GM12878 (cell line): Measurements from ENCODE around the gene KHDRBS1. TPM values are rescaled to one million over a fixed set of nuclear protein-coding genes. Genes with fewer than 3 reads are reported as not detected.
A peak's percentile ranks its signal among the peaks of the same experiment; 100 is the strongest.

Source experiments
- ATF3 ChIP-seq: IDR thresholded peaks from 2 replicates; pipeline ENCODE4 v1.6.1; 2011; ENCODE audit warnings: low read depth, mild to moderate bottlenecking, low read length, moderate library complexity, borderline replicate concordance; ENCODE audit errors: extremely low read depth
- BCL11A ChIP-seq: IDR thresholded peaks from 2 replicates; pipeline ENCODE4 v1.6.1; 2011; ENCODE audit warnings: low read depth, low read length
- CBX5 ChIP-seq: sonication (generic); IDR thresholded peaks from 2 replicates; pipeline ENCODE4 v1.6.1; 2016; ENCODE audit warnings: low read depth, moderate library complexity, mild to moderate bottlenecking, inconsistent platforms
- CREB1 ChIP-seq: IDR thresholded peaks from 2 replicates; pipeline ENCODE4 v1.6.1; 2012; ENCODE audit warnings: low read depth, mild to moderate bottlenecking, inconsistent platforms
- DPF2 ChIP-seq: fragments of 450-650 bp; IDR thresholded peaks from 2 replicates; pipeline ENCODE4 v1.6.1; 2017; ENCODE audit warnings: mild to moderate bottlenecking
- FOS ChIP-seq: IDR thresholded peaks from 3 replicates; pipeline ENCODE4 v1.6.1; 2011; ENCODE audit warnings: borderline replicate concordance; ENCODE audit not compliant: insufficient read length; ENCODE audit errors: extremely low read depth
- GABPA ChIP-seq: IDR thresholded peaks from 2 replicates; pipeline ENCODE4 v1.6.1; 2014; ENCODE audit warnings: antibody characterized with exemption, low read depth, mild to moderate bottlenecking, inconsistent platforms
- HSF1 ChIP-seq: fragments of 150-350 bp; IDR thresholded peaks from 2 replicates; pipeline ENCODE4 v1.6.1; 2014; ENCODE audit warnings: mild to moderate bottlenecking, low read depth, low read length
- IRF5 ChIP-seq: fragments of 450-650 bp; IDR thresholded peaks from 2 replicates; pipeline ENCODE4 v1.6.1; 2017; ENCODE audit warnings: borderline replicate concordance
- KAT2A ChIP-seq: conservative IDR thresholded peaks from 2 replicates; pipeline ENCODE4 v1.6.1; 2011; ENCODE audit warnings: low read depth, low read length; ENCODE audit not compliant: control insufficient read depth
- MAX ChIP-seq: IDR thresholded peaks from 2 replicates; pipeline ENCODE4 v1.6.1; 2012; ENCODE audit warnings: low read depth, low read length, improper control_type of control experiment
- NFXL1 ChIP-seq: fragments of 450-650 bp; IDR thresholded peaks from 2 replicates; pipeline ENCODE4 v1.6.1; 2017; ENCODE audit warnings: antibody characterized with exemption, mild to moderate bottlenecking, borderline replicate concordance
- POLR2A ChIP-seq: IDR thresholded peaks from 2 replicates; pipeline ENCODE4 v1.6.1; 2011; ENCODE audit warnings: low read depth, mild to moderate bottlenecking, low read length
- RB1 ChIP-seq: fragments of 450-650 bp; formaldehyde crosslinking; IDR thresholded peaks from 2 replicates; pipeline ENCODE4 v1.6.1; 2017; ENCODE audit warnings: mild to moderate bottlenecking, borderline replicate concordance
- RUNX3 ChIP-seq: IDR thresholded peaks from 2 replicates; pipeline ENCODE4 v1.6.1; 2012; ENCODE audit warnings: low read length, inconsistent platforms
- SPI1 ChIP-seq: IDR thresholded peaks from 2 replicates; pipeline ENCODE4 v1.6.1; 2011; ENCODE audit warnings: low read depth, mild to moderate bottlenecking, low read length, moderate library complexity, borderline replicate concordance; ENCODE audit not compliant: insufficient read depth
- STAT1 ChIP-seq: fragments of 450-650 bp; conservative IDR thresholded peaks from 2 replicates; pipeline ENCODE4 v1.6.1; 2014; ENCODE audit warnings: antibody characterized with exemption, mild to moderate bottlenecking
- STAT3 ChIP-seq: IDR thresholded peaks from 2 replicates; pipeline ENCODE4 v1.6.1; 2011; ENCODE audit warnings: low read depth, low read length, improper control_type of control experiment
- TARDBP ChIP-seq: IDR thresholded peaks from 2 replicates; pipeline ENCODE4 v1.6.1; 2016; ENCODE audit warnings: borderline replicate concordance
- TBL1XR1 ChIP-seq: IDR thresholded peaks from 2 replicates; pipeline ENCODE4 v1.6.1; 2012; ENCODE audit warnings: low read depth, low read length, improper control_type of control experiment
- YY1 ChIP-seq: IDR thresholded peaks from 2 replicates; pipeline ENCODE4 v1.6.1; 2011; ENCODE audit warnings: low read depth, mild to moderate bottlenecking, low read length
- polyA plus RNA-seq, 11 experiments: library from polyadenylated mRNA; depleted of rRNA in 4 of 11; unstranded in 6 of 11; stranded (reverse) in 5 of 11; fragments of >200 nt; fragmentation: Nextera tagmentation in 4 of 11; fragmentation: Illumina TruSeq in 1 of 11; extraction: Ambion mirVana in 4 of 11; extraction: Trizol in 1 of 11; gene quantifications; 1 replicate in 1 of 11; 2 replicates in 10 of 11; pipeline versions ENCODE4 v1.2.1 to v1.2.3, GENCODE V29; 2011 to 2016; ENCODE audit warnings: inconsistent platforms in 2 of 11, missing spikeins in 2 of 11, low read depth in 1 of 11
- total RNA-seq, 4 experiments: library from RNA; depleted of rRNA in 3 of 4; stranded (reverse); fragments of >200 nt in 3 of 4; fragmentation: Illumina TruSeq in 1 of 4; extraction: Trizol in 1 of 4; gene quantifications; 2 replicates each; pipeline versions ENCODE4 v1.2.1 to v1.2.3, GENCODE V29; 2013 to 2021
- TF ChIP-seq, protein P1 (sequence below): fragments of 450-650 bp; formaldehyde crosslinking; IDR thresholded peaks from 2 replicates; pipeline ENCODE4 v1.5.0; 2022; ENCODE audit warnings: mild to moderate bottlenecking, missing genetic modification characterization
- TF ChIP-seq, protein P2 (sequence below): IDR thresholded peaks from 2 replicates; pipeline ENCODE4 v1.6.1; 2012; ENCODE audit warnings: low read length, inconsistent platforms

KHDRBS1 gene
- total and polyA plus RNA-seq, 10 of the 15 experiments (the other 5 are each of a cell fraction or from before 2014, with no cell fraction given) = 42.5 to 204 (median 96.0) TPM

DNA sequence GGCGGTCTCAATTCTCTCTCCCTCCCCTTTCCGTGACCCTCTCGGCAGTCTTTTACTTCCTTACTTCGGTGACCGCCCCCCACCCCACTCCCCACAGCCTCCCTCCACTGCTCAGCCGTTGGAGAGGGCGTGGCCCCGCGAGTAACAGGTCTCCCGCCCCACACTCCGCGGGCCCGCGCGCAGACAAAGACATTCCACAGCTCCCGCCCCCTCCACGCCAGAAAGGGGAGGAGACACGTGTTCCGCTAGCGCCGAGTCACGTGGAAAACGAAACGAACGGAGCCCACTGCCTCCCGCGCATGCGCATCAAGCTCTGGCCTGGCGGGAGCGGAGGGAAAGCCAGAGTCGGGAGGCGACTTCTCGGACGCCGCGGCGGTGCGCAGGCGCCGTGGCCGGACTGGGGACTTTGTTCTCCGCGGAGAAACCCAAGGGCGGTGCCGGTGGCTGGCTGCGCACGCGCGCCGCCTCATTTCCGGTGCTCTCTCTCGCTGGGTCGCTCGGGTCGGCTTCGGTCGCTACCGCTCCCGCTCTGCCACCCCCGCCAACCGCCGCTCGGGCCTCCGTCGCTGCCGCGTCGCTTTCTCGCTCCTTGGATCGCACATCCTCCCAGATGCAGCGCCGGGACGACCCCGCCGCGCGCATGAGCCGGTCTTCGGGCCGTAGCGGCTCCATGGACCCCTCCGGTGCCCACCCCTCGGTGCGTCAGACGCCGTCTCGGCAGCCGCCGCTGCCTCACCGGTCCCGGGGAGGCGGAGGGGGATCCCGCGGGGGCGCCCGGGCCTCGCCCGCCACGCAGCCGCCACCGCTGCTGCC is at the start of gene KHDRBS1 (continued):
- TF ChIP-seq, protein P1, sequence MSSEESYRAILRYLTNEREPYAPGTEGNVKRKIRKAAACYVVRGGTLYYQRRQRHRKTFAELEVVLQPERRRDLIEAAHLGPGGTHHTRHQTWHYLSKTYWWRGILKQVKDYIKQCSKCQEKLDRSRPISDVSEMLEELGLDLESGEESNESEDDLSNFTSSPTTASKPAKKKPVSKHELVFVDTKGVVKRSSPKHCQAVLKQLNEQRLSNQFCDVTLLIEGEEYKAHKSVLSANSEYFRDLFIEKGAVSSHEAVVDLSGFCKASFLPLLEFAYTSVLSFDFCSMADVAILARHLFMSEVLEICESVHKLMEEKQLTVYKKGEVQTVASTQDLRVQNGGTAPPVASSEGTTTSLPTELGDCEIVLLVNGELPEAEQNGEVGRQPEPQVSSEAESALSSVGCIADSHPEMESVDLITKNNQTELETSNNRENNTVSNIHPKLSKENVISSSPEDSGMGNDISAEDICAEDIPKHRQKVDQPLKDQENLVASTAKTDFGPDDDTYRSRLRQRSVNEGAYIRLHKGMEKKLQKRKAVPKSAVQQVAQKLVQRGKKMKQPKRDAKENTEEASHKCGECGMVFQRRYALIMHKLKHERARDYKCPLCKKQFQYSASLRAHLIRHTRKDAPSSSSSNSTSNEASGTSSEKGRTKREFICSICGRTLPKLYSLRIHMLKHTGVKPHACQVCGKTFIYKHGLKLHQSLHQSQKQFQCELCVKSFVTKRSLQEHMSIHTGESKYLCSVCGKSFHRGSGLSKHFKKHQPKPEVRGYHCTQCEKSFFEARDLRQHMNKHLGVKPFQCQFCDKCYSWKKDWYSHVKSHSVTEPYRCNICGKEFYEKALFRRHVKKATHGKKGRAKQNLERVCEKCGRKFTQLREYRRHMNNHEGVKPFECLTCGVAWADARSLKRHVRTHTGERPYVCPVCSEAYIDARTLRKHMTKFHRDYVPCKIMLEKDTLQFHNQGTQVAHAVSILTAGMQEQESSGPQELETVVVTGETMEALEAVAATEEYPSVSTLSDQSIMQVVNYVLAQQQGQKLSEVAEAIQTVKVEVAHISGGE (CRISPR knock-in tag) = no peak
- TF ChIP-seq GABPA = no peak
- 0 out of 2 replicates have a peak, but pooled peaks have one; percentile 46 for TF ChIP-seq YY1
- TF ChIP-seq BCL11A = no peak
- TF ChIP-seq RB1 = no peak; the same call in 1 of the 2 replicates
- TF ChIP-seq POLR2A = peak; percentile 95
- no peak for TF ChIP-seq HSF1
- TF ChIP-seq, protein P2, sequence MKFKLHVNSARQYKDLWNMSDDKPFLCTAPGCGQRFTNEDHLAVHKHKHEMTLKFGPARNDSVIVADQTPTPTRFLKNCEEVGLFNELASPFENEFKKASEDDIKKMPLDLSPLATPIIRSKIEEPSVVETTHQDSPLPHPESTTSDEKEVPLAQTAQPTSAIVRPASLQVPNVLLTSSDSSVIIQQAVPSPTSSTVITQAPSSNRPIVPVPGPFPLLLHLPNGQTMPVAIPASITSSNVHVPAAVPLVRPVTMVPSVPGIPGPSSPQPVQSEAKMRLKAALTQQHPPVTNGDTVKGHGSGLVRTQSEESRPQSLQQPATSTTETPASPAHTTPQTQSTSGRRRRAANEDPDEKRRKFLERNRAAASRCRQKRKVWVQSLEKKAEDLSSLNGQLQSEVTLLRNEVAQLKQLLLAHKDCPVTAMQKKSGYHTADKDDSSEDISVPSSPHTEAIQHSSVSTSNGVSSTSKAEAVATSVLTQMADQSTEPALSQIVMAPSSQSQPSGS = no peak
- no peak for TF ChIP-seq RUNX3
- no peak for TF ChIP-seq FOS
- TF ChIP-seq STAT1 = no peak
- TF ChIP-seq STAT3 = no peak
- peak; percentile 68; the same call in 1 of the 2 replicates for TF ChIP-seq CREB1
- peak; percentile 73; the same call in 1 of the 2 replicates for TF ChIP-seq ATF3
- TF ChIP-seq TARDBP = no peak
- no peak for TF ChIP-seq KAT2A
- no peak for TF ChIP-seq SPI1
- no peak for TF ChIP-seq CBX5
- no peak for TF ChIP-seq NFXL1
- TF ChIP-seq MAX = peak; percentile 96
- TF ChIP-seq IRF5 = no peak
- TF ChIP-seq TBL1XR1 = no peak
- TF ChIP-seq DPF2 = peak; percentile 78
